Stimulated activated naive CD8-positive, alpha-beta T cell treated with anti-CD3 and anti-CD28 coated beads, Interleukin-15, Interleukin-2, amounts not matched to agents 100 ng/mL and 50 ng/mL, for 24 hours (primary cell): ENCODE measurements around the gene KRTAP5-4.
"Not testable (repeated sequence)": the region's sequence is repeated elsewhere in the genome, so short reads cannot be mapped to it uniquely, and the experiment has no call there.

Source experiments
- H3K27ac Mint-ChIP-seq: one replicate; pipeline ENCODE4 v1.8.0; 2021; ENCODE audit warnings: mild to moderate bottlenecking, mixed read lengths
- H3K27me3 Mint-ChIP-seq: one replicate; pipeline ENCODE4 v1.8.0; 2021; ENCODE audit warnings: mixed read lengths
- H3K36me3 Mint-ChIP-seq: one replicate; pipeline ENCODE4 v1.8.0; 2021; ENCODE audit warnings: low read depth, mixed read lengths
- H3K4me1 Mint-ChIP-seq: one replicate; pipeline ENCODE4 v1.8.0; 2021; ENCODE audit warnings: low read depth, mixed read lengths
- H3K4me3 Mint-ChIP-seq: one replicate; pipeline ENCODE4 v1.8.0; 2021; ENCODE audit warnings: mild to moderate bottlenecking, mixed read lengths
- H3K9me3 Mint-ChIP-seq: one replicate; pipeline ENCODE4 v1.8.0; 2021; ENCODE audit warnings: mixed read lengths

The KRTAP5-4 gene

GRCh38 chr11:1604711-1605110 lies 17.2 kb downstream of the KRTAP5-4 start:
- no peak overlapping the region for H3K27ac Mint-ChIP-seq
- H3K9me3 Mint-ChIP-seq: no peaks in the 10 kb centered on the region
- H3K4me1 Mint-ChIP-seq: no peaks in the 10 kb centered on the region
- H3K4me3 Mint-ChIP-seq: no peak overlapping the region
- no peaks in the 10 kb centered on the region for H3K36me3 Mint-ChIP-seq
- H3K27me3 Mint-ChIP-seq: peaks cover 42% of the 10 kb centered on the region

- Mint-ChIP-seq H3K9me3 (no peaks in the 10 kb centered on the region), H3K27ac (no peak overlapping the region), H3K36me3 (no peaks in the 10 kb centered on the region), H3K27me3 (peaks cover 46% of the 10 kb centered on the region), H3K4me1 (no peaks in the 10 kb centered on the region), H3K4me3 (no peak overlapping the region)
Measured at GRCh38 chr11:1604181-1604580, 17.8 kb downstream of the KRTAP5-4 start.

GRCh38 chr11:1603629-1604028 lies 18.3 kb downstream of the KRTAP5-4 start:
- Mint-ChIP-seq H3K27me3 (peaks cover 51% of the 10 kb centered on the region), H3K36me3 (no peaks in the 10 kb centered on the region), H3K4me3 (no peak overlapping the region), H3K27ac (no peak overlapping the region), H3K4me1 (no peaks in the 10 kb centered on the region), H3K9me3 (no peaks in the 10 kb centered on the region)

- not testable (repeated sequence) for H3K9me3 Mint-ChIP-seq, H3K4me1 Mint-ChIP-seq, H3K4me3 Mint-ChIP-seq, H3K36me3 Mint-ChIP-seq, H3K27ac Mint-ChIP-seq
- peaks cover 53% of the 10 kb centered on the region for H3K27me3 Mint-ChIP-seq
Measured at GRCh38 chr11:1601663-1602062, 20.3 kb downstream of the KRTAP5-4 start.

GRCh38 chr11:1600626-1601025 lies 21.3 kb downstream of the KRTAP5-4 start:
- Mint-ChIP-seq H3K9me3 (no peaks in the 10 kb centered on the region), H3K4me3 (no peak overlapping the region), H3K27ac (no peak overlapping the region), H3K27me3 (peaks cover 56% of the 10 kb centered on the region), H3K4me1 (no peaks in the 10 kb centered on the region), H3K36me3 (no peaks in the 10 kb centered on the region)

GRCh38 chr11:1598816-1599215 lies 23.1 kb downstream of the KRTAP5-4 start:
- no peaks in the 10 kb centered on the region for H3K4me1 Mint-ChIP-seq
- peaks cover 60% of the 10 kb centered on the region for H3K27me3 Mint-ChIP-seq
- H3K27ac Mint-ChIP-seq: no peak overlapping the region

GRCh38 chr11:1598406-1598805 lies 23.5 kb downstream of the KRTAP5-4 start:
- H3K27ac Mint-ChIP-seq, H3K4me1 Mint-ChIP-seq, H3K9me3 Mint-ChIP-seq, H3K36me3 Mint-ChIP-seq, H3K4me3 Mint-ChIP-seq: not testable (repeated sequence)
- peaks cover 59% of the 10 kb centered on the region for H3K27me3 Mint-ChIP-seq

More at GRCh38 chr11:1598816-1599215, 23.1 kb downstream of the KRTAP5-4 start:
- no peak overlapping the region for H3K4me3 Mint-ChIP-seq
- H3K9me3 Mint-ChIP-seq: no peaks in the 10 kb centered on the region
- H3K36me3 Mint-ChIP-seq: no peaks in the 10 kb centered on the region

GRCh38 chr11:1597994-1598380 lies 24.0 kb downstream of the KRTAP5-4 start, which contains the start of gene KRTAP5-2:
TSS of gene KRTAP5-2 (minus strand) at chr11:1598294. CDS start at chr11:1598250, 44 bp downstream.
- Mint-ChIP-seq H3K4me1 (no peaks in the 10 kb centered on the region), H3K27me3 (peaks cover 57% of the 10 kb centered on the region), H3K36me3 (no peaks in the 10 kb centered on the region), H3K4me3 (no peak within 1 kb of the TSS), H3K9me3 (no peaks in the 10 kb centered on the region), H3K27ac (no peak within 1 kb of the TSS)

GRCh38 chr11:1597331-1597993 lies 24.5 kb downstream of the KRTAP5-4 start:
- no peak overlapping the region for H3K4me3 Mint-ChIP-seq
- H3K36me3 Mint-ChIP-seq: no peaks in the 10 kb centered on the region
- peaks cover 54% of the 10 kb centered on the region for H3K27me3 Mint-ChIP-seq
- no peak overlapping the region for H3K27ac Mint-ChIP-seq
- no peaks in the 10 kb centered on the region for H3K9me3 Mint-ChIP-seq
- no peaks in the 10 kb centered on the region for H3K4me1 Mint-ChIP-seq

- H3K9me3 Mint-ChIP-seq, H3K4me3 Mint-ChIP-seq, H3K27ac Mint-ChIP-seq, H3K36me3 Mint-ChIP-seq, H3K4me1 Mint-ChIP-seq: not testable (repeated sequence)
- H3K27me3 Mint-ChIP-seq: peaks cover 46% of the 10 kb centered on the region
Measured at GRCh38 chr11:1596576-1597121, 25.3 kb downstream of the KRTAP5-4 start.

- not testable (repeated sequence) for H3K4me1 Mint-ChIP-seq, H3K36me3 Mint-ChIP-seq, H3K4me3 Mint-ChIP-seq, H3K9me3 Mint-ChIP-seq, H3K27ac Mint-ChIP-seq
- H3K27me3 Mint-ChIP-seq: peaks cover 45% of the 10 kb centered on the region
Measured at GRCh38 chr11:1595994-1596575, 25.9 kb downstream of the KRTAP5-4 start.

GRCh38 chr11:1592628-1593027 lies 29.3 kb downstream of the KRTAP5-4 start:
- peaks cover 4% of the 10 kb centered on the region for H3K9me3 Mint-ChIP-seq
- H3K36me3 Mint-ChIP-seq: no peaks in the 10 kb centered on the region
- peaks cover 12% of the 10 kb centered on the region for H3K4me1 Mint-ChIP-seq
- H3K4me3 Mint-ChIP-seq: no peak overlapping the region
- H3K27ac Mint-ChIP-seq: no peak overlapping the region
- H3K27me3 Mint-ChIP-seq: peaks cover 27% of the 10 kb centered on the region

GRCh38 chr11:1589996-1590395 lies 31.9 kb downstream of the KRTAP5-4 start:
- Mint-ChIP-seq H3K4me1 (peaks cover 12% of the 10 kb centered on the region), H3K36me3 (no peaks in the 10 kb centered on the region), H3K4me3 (no peak overlapping the region), H3K9me3 (peaks cover 4% of the 10 kb centered on the region), H3K27ac (no peak overlapping the region), H3K27me3 (peaks cover 14% of the 10 kb centered on the region)

GRCh38 chr11:1589191-1589963 lies 32.6 kb downstream of the KRTAP5-4 start:
- peak overlapping the region; percentile 71 for H3K27ac Mint-ChIP-seq

GRCh38 chr11:1586699-1587098 lies 35.2 kb downstream of the KRTAP5-4 start:
- H3K27me3 Mint-ChIP-seq: peaks cover 16% of the 10 kb centered on the region
- no peak overlapping the region for H3K4me3 Mint-ChIP-seq
- peaks cover 4% of the 10 kb centered on the region for H3K9me3 Mint-ChIP-seq
- H3K36me3 Mint-ChIP-seq: no peaks in the 10 kb centered on the region
- peaks cover 18% of the 10 kb centered on the region for H3K4me1 Mint-ChIP-seq
- H3K27ac Mint-ChIP-seq: no peak overlapping the region

More at GRCh38 chr11:1589191-1589963, 32.6 kb downstream of the KRTAP5-4 start:
- H3K9me3 Mint-ChIP-seq, H3K36me3 Mint-ChIP-seq: not testable (repeated sequence)
- Mint-ChIP-seq H3K27me3 (peaks cover 14% of the 10 kb centered on the region), H3K4me3 (peak overlapping the region; percentile 38), H3K4me1 (peaks cover 13% of the 10 kb centered on the region)
